GM19438 (cell line): ENCODE measurements around the gene DUSP12.
A peak's percentile ranks its signal among the peaks of the same experiment; 100 is the strongest.

Experiments
- ATAC-seq: cut with Tn5 transposase; IDR thresholded peaks from one replicate; pipeline ENCODE4 v1.9.1; 2021; ENCODE audit warnings: low read depth; ENCODE audit not compliant: unreplicated experiment

DUSP12 gene

DNA sequence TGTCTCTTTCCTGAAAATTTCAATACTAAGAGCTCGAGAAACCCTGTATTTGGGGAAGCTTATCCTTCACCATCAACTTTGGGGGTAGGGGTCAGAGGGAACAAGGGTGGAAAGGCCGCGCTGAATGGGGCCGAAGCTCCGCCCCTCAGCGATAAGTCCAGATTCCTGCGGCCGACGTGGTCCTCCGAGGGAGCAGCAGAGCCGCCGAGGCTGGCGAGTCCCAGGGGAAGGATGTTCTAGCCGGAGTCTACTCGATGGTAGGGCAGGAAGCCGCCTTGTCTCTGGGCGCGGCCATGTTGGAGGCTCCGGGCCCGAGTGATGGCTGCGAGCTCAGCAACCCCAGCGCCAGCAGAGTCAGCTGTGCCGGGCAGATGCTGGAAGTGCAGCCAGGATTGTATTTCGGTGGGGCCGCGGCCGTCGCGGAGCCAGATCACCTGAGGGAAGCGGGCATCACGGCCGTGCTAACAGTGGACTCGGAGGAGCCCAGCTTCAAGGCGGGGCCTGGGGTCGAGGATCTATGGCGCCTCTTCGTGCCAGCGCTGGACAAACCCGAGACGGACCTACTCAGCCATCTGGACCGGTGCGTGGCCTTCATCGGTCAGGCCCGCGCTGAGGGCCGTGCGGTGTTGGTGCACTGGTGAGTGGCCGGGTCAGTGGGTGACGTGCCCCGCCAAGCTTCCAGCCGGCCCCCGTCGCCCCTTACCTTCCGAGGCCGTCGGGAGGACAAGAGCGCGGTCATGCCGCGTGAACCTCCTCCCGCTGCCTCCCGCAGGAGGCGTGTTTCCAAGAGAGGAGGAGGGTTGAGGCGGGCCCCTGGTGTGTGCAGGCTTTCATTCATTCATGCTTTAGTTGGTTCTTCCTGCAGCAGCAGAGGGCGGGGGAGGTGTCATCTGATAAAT, at the start of gene DUSP12:
Gene DUSP12, plus strand, starts transcription at position 278 of the 899 bp plus-strand sequence. Its CDS starts 16 bp downstream, at position 294.
- ATAC-seq, result peak; percentile 97

DNA sequence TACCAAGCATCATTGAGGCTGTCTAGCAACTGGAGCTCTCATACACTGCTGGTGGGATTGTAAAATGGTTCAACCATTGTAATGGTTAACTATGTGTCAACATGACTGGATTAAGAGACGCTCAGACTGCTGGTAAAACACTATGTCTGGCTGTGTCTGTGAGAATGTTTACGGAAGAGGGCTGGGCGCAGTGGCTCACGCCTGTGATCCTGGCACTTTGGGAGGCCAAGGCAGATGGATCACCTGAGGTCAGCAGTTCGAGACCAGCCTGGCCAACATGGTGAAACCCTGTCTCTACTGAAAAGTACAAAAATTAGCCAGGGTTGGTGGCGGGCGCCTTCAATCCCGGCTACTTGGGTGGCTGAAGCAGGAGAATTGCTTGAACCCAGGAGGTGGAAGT, 47.3 kb upstream of the DUSP12 start:
- no peak for ATAC-seq

- no peak for ATAC-seq
These were observed 44.0 kb upstream of the DUSP12 start for GRCh38 chr1:161705537-161705936.

- ATAC-seq, result no peak
These were observed 43.5 kb upstream of the DUSP12 start for GRCh38 chr1:161706113-161706481.

- peak; percentile 63 for ATAC-seq
These were observed 42.9 kb upstream of the DUSP12 start, which contains the start of gene FCRLA for GRCh38 chr1:161706482-161707347. Gene FCRLA (plus strand): TSS chr1:161707229. CDS start chr1:161707265, 36 bp downstream.

GRCh38 chr1:161707503-161707902, 42.1 kb upstream of the DUSP12 start:
- ATAC-seq, result no peak

DNA sequence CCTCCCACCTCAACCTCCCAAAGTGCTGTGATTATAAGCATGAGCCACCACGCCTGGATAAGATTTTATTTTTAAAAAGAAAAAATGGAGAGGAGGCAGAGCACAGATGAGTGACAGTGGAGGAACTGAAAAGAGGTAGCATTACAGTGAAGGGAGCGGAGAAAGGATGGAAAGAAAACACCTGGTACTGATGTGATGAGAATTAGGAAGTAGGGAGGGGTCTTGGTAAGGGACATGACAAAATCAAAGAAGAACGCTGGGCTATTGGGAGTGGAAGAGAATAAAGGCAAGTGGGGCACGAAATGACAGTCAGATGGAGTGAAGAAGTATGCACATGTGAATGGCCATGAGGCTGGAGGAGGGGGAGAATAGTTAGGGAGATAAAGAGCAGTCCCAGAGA, 40.2 kb upstream of the DUSP12 start:
- no peak for ATAC-seq

GRCh38 chr1:161710560-161710959, 39.0 kb upstream of the DUSP12 start:
- no peak for ATAC-seq

- ATAC-seq, result peak; percentile 59
These were observed 30.8 kb upstream of the DUSP12 start for GRCh38 chr1:161718559-161719324.

DNA sequence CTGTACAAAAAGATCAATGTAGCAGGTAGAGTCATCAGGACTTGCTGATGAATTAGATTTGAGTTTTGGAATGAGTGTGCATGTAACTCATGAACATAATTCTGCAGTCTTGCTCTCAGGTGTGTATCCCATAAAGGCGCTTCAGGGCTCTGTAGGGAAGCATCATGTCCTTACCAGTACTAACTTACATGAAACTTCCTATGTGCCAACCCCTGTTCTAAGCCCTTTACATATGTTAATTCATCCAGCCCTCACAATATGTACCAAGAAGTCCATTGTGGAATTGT, 30.3 kb upstream of the DUSP12 start:
- ATAC-seq, result peak; percentile 30

GRCh38 chr1:161720422-161720821, 29.2 kb upstream of the DUSP12 start:
- ATAC-seq, result no peak

GRCh38 chr1:161720956-161721737, 28.4 kb upstream of the DUSP12 start, which contains the start of gene FCRLB:
Gene FCRLB (plus strand): TSS chr1:161721544. CDS start chr1:161722673, 1,129 bp downstream.
- no peak for ATAC-seq

DNA sequence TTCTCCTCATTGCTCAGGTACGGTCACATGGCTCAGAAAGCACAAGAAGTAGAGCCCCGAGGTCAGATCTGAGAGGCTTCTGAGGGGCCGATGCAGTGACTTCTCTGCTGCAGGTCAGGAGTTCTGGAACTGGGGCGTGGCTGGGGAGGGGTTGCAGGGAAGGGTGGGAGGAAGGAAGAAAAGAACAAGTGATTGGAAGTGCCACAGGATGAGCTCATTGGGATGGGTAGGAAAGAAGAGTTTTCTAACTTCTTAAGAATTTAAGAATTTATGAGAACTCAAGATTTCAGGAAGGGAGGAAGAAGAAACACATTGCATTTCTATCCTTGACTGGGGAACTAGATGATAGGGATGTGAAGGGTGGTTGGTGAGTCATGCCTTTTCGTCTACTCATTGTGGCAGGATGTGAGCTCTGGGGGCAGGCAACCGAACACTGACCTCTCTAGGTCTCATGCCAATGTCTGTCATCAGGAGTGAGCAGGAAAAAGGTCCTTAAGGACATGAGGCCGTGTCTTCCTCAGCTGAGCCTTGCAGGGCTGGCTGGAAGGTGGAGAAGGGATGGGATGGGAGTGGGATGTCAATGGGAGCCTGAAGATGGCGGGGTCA, 27.7 kb upstream of the DUSP12 start:
- ATAC-seq, result no peak

DNA sequence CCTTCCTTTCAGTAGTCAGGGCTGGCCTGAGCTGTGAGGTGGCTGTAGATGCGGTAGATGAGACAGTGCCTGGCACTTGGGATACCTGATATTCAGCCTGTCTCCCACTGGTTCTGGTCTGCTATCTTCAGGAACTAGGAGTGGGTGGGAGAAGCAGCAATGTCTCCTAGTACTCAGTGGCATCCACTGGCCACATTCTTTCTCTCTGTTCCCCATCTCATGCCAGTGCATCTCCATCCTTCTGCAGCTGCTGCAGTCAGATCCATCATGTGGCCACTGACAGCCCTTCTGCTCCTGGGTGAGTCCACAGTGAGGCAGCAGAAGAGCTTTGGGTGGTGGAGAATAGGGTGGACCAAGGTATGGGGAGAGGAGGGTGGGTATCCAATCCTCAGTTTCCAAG, 27.2 kb upstream of the DUSP12 start:
- ATAC-seq, result no peak

DNA sequence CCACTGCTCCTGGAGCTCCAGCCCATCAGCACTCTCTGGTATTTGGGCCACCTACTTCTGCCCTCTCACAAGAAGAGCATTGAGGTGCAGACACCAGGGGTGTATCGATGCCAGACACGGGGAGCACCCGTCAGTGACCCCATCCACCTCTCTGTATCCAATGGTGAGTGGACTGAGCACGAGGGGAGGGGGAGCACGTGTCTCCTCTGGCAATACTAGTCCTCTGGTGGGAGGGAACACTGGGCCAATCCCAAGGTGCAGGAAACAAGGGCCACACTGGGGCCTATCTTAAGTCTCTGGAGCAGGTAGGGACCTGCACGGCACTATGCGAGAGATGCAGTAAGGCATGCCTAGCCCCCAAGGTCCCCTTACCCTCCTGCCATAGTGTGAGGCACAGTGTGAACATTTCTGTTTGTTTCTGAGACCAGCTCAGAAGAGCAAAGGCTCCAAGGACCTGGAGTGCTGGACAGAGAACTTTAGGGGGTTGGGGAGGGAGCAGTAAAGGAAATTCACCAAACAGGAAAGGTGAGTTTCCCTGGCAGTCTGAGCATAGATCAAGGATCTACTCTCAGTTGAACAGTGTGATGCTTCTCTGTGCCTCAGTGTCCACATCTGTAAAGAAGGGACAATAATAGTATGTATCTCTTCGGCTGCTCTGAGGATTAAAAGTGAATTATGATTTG, 26.0 kb upstream of the DUSP12 start:
- no peak for ATAC-seq

GRCh38 chr1:161725258-161725907, 24.2 kb upstream of the DUSP12 start:
- ATAC-seq, result peak; percentile 5

DNA sequence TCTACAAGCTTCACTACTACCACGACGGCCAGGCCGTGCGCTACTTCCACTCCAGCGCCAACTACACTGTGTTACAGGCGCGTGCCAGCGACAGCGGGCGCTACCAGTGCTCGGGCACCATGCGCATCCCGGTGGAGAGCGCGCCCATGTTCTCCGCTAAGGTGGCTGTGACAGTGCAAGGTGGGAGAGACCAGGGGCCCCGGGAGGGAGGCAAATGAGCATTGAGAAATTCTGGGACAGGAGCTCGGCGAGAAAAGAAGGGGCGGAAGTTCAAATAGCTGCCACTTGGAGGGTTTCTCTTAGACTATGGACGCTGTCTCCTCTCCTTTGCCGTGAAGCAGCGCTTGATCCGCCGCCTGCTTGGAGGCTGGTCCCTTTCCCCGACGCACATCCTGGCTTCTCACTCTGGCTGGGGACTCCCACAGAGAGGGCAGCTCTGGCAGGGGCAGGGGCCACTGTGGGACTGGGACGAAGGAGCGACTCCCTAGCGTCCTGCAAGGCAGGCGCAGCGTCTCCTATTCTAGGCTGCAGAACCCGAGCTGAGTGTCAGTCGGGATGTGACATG, 23.6 kb upstream of the DUSP12 start:
- ATAC-seq, result peak; percentile 29
